ENCODE results near the gene TGFBR3. TPM values are rescaled to one million over a fixed set of nuclear protein-coding genes. Genes with fewer than 3 reads are reported as not detected.

Gene TGFBR3
- total and polyA plus RNA-seq, 9 of the 15 experiments (the other 6 are each of a cell fraction or from before 2014, with no cell fraction given) = 3.6 to 32.4 (median 15.6) TPM

GRCh38 chr1:91732291-91733107 is 153.5 kb downstream of the TGFBR3 start (continued):
- peak; percentile 78 for TF ChIP-seq ARID3A (IDR thresholded peaks at IDR 0.05; ENCODE audit: borderline replicate concordance, low read depth, low read length)
- TF ChIP-seq ZNF584 (CRISPR knock-in tag; IDR thresholded peaks at IDR 0.05; ENCODE audit: low read depth) = no peak
- TF ChIP-seq ZNF609 (CRISPR knock-in tag; IDR thresholded peaks at IDR 0.05; ENCODE audit: borderline replicate concordance) = no peak
- peak; percentile 10 for TF ChIP-seq BRD9 (IDR thresholded peaks at IDR 0.05; ENCODE audit: low read depth, partially characterized antibody)
- TF ChIP-seq ZNF707 (CRISPR knock-in tag; conservative IDR thresholded peaks at IDR 0.05) = no peak
- no peak for TF ChIP-seq ZKSCAN8 (CRISPR knock-in tag; IDR thresholded peaks at IDR 0.05)
- no peak for TF ChIP-seq RHOXF2B (CRISPR knock-in tag; conservative IDR thresholded peaks at IDR 0.05)
- TF ChIP-seq ASH1L (IDR thresholded peaks at IDR 0.05; ENCODE audit: borderline replicate concordance, low read depth, partially characterized antibody) = no peak
- TF ChIP-seq HMG20A (CRISPR knock-in tag; conservative IDR thresholded peaks at IDR 0.05) = no peak
- no peak for TF ChIP-seq SRSF3 (IDR thresholded peaks at IDR 0.05; ENCODE audit: insufficient read depth, low read length)
- no peak for TF ChIP-seq BRF1 (IDR thresholded peaks at IDR 0.05; ENCODE audit: borderline replicate concordance, extremely low read depth, insufficient read length)
- TF ChIP-seq EWSR1 (IDR thresholded peaks at IDR 0.05; ENCODE audit: borderline replicate concordance, low read depth, partially characterized antibody) = no peak
- no peak for TF ChIP-seq ELK1 (CRISPR knock-in tag; IDR thresholded peaks at IDR 0.05)
- peak; percentile 61 for TF ChIP-seq ETV5 (CRISPR knock-in tag; IDR thresholded peaks at IDR 0.05; ENCODE audit: low read depth)
- TF ChIP-seq CBX3 (IDR thresholded peaks at IDR 0.05; ENCODE audit: borderline replicate concordance in 1 of 2, low read length in 2 of 2) = peak in 1 of 2 experiments; percentile 87; a peak in 2 of 3 replicates
- TF ChIP-seq POLR3A (IDR thresholded peaks at IDR 0.05; ENCODE audit: borderline replicate concordance, extremely low read depth, insufficient read depth, insufficient read length) = no peak
- TF ChIP-seq POLR2A (conservative IDR thresholded peaks at IDR 0.05) = peak; percentile 68
- peak; percentile 4 to 55; a peak in 2 of 4 replicates for TF ChIP-seq FOXA3 (CRISPR knock-in tag; conservative IDR thresholded peaks at IDR 0.05 in 1 of 2, IDR thresholded peaks at IDR 0.05 in 1 of 2)
- TF ChIP-seq NELFE (IDR thresholded peaks at IDR 0.05; ENCODE audit: insufficient read depth, insufficient read length) = no peak
